HepG2 (cell line): ENCODE data around the gene SEBOX. TPM values are rescaled to one million over a fixed set of nuclear protein-coding genes. Genes with fewer than 3 reads are reported as not detected.

Experiments
- ATAC-seq: fragments of 200-7000 bp; cut with Tn5 transposase; 3 replicates; pipeline ENCODE4 v1.9.1; 2020; ENCODE audit warnings: mild to moderate bottlenecking, moderate library complexity
- BruUV-seq: library from RNA; stranded (reverse); fragments of 400-500 nt; replicated peaks from 2 replicates; lab custom pipeline; 2021; lab: Mats Ljungman, UMichigan
- CTCF ChIA-PET: fragments of 300-600 bp; formaldehyde crosslinking; extraction: SDS; loops from one replicate; lab custom pipeline; 2021; ENCODE audit warnings: low total read pairs, inconsistent platforms, low intra/inter-chr PET ratio; lab: Yijun Ruan, JAX
- POLR2A ChIA-PET: fragments of 350-600 bp; sonication (Branson Sonifier 250); formaldehyde crosslinking; loops from one replicate; lab custom pipeline; 2020; ENCODE audit warnings: antibody characterized with exemption, inconsistent platforms; lab: Yijun Ruan, JAX
- DNase-seq: peaks from one replicate; pipeline ENCODE4 v3.0.0-alpha.2; 2015; ENCODE audit warnings: low spot score
- FAIRE-seq: peaks from 3 replicates; lab custom pipeline; 2011; peaks lifted over from hg19 to GRCh38; lab: Jason Lieb, UNC
- H2AFZ ChIP-seq: one replicate; pipeline ENCODE4 v1.6.1; 2011; ENCODE audit warnings: low read length, inconsistent platforms
- H3K27ac ChIP-seq: fragments of 300-600 bp; 3 replicates; pipeline ENCODE4 v1.8.0; 2011; ENCODE audit warnings: mixed run types, mild to moderate bottlenecking, mixed read lengths, low read length, inconsistent platforms; ENCODE audit not compliant: insufficient read depth; ENCODE audit errors: extremely low read length
- H3K27me3 ChIP-seq, 2 experiments: fragments of 200-600 bp in 1 of 2; 2 replicates in 1 of 2; 3 replicates in 1 of 2; pipeline versions ENCODE4 v1.6.0 to v1.8.0; 2011; ENCODE audit warnings: low read length in 2 of 2, mild to moderate bottlenecking in 2 of 2, moderate library complexity in 2 of 2, inconsistent platforms in 1 of 2; ENCODE audit not compliant: insufficient read depth in 2 of 2, control insufficient read depth in 1 of 2
- H3K36me3 ChIP-seq, 2 experiments: fragments of 200-600 bp in 1 of 2; replicated peaks in 1 of 2; 2 replicates in 1 of 2; 3 replicates in 1 of 2; pipeline versions ENCODE4 v1.5.1 to v1.8.0; 2011; ENCODE audit warnings: low read length in 2 of 2, inconsistent platforms in 1 of 2; ENCODE audit not compliant: insufficient read depth in 2 of 2, control insufficient read depth in 1 of 2
- H3K4me1 ChIP-seq: 2 replicates; pipeline ENCODE4 v1.5.1; 2012; ENCODE audit warnings: low read length, inconsistent platforms; ENCODE audit not compliant: insufficient read depth
- H3K4me2 ChIP-seq: 2 replicates; pipeline ENCODE4 v1.6.0; 2011; ENCODE audit warnings: low read depth, low read length, inconsistent platforms
- H3K4me3 ChIP-seq, 3 experiments: fragments of 200-600 bp in 1 of 3; sonication (generic), shearing (Covaris generic) in 1 of 3; replicated peaks in 1 of 3; 2 replicates each; pipeline ENCODE4 v1.5.1; 2011 to 2016; ENCODE audit warnings: low read length in 3 of 3, inconsistent platforms in 2 of 3, low read depth in 2 of 3, mild to moderate bottlenecking in 2 of 3, control low read depth in 1 of 3, mixed read lengths in 1 of 3; ENCODE audit not compliant: insufficient read depth in 1 of 3
- H3K79me2 ChIP-seq: one replicate; pipeline ENCODE4 v1.6.1; 2011; ENCODE audit warnings: low read length, inconsistent platforms; ENCODE audit not compliant: insufficient read depth
- H3K9ac ChIP-seq: 2 replicates; pipeline ENCODE4 v1.6.0; 2011; ENCODE audit warnings: mild to moderate bottlenecking, low read depth, low read length, inconsistent platforms; ENCODE audit not compliant: insufficient read depth
- H3K9me3 ChIP-seq: 2 replicates; pipeline ENCODE4 v1.5.1; 2012; ENCODE audit warnings: mild to moderate bottlenecking, low read length
- H4K20me1 ChIP-seq: 2 replicates; pipeline ENCODE4 v1.6.0; 2011; ENCODE audit warnings: inconsistent platforms, mild to moderate bottlenecking, low read length, moderate library complexity; ENCODE audit not compliant: insufficient read depth
- ARID3A ChIP-seq: IDR thresholded peaks from 2 replicates; pipeline ENCODE4 v1.6.1; 2012; ENCODE audit warnings: low read depth, low read length, improper control_type of control experiment
- ARNTL ChIP-seq: sonication (generic); formaldehyde crosslinking; IDR thresholded peaks from 2 replicates; pipeline ENCODE4 v1.4.0; 2020; ENCODE audit warnings: mild to moderate bottlenecking, missing genetic modification reagents
- ATF2 ChIP-seq: sonication (generic); formaldehyde crosslinking; IDR thresholded peaks from 2 replicates; pipeline ENCODE4 v1.4.0; 2020; ENCODE audit warnings: missing genetic modification reagents
- ATF3 ChIP-seq: sonication (generic); formaldehyde crosslinking; IDR thresholded peaks from 2 replicates; pipeline ENCODE4 v1.4.0; 2020; ENCODE audit warnings: missing genetic modification reagents
- CEBPB ChIP-seq: IDR thresholded peaks from 2 replicates; pipeline ENCODE4 v1.6.1; 2011; ENCODE audit warnings: low read depth, low read length, improper control_type of control experiment, borderline replicate concordance
- CHD2 ChIP-seq: IDR thresholded peaks from 2 replicates; pipeline ENCODE4 v1.6.1; 2011; ENCODE audit warnings: low read depth, low read length, improper control_type of control experiment
- HMG20B ChIP-seq: conservative IDR thresholded peaks from 2 replicates; pipeline ENCODE4 v1.6.1; 2016; ENCODE audit warnings: missing genetic modification reagents, missing compliant biosample characterization
- HOXA3 ChIP-seq: sonication (generic); formaldehyde crosslinking; IDR thresholded peaks from 2 replicates; pipeline ENCODE4 v1.5.0; 2020; ENCODE audit warnings: missing genetic modification reagents
- JUN ChIP-seq: sonication (generic); formaldehyde crosslinking; IDR thresholded peaks from 2 replicates; pipeline ENCODE4 v1.4.0; 2020; ENCODE audit warnings: mild to moderate bottlenecking, missing genetic modification reagents
- NCOA2 ChIP-seq: sonication (generic); formaldehyde crosslinking; IDR thresholded peaks from 2 replicates; pipeline ENCODE4 v1.8.0; 2022; ENCODE audit warnings: inconsistent platforms
- RFX3 ChIP-seq: IDR thresholded peaks from 2 replicates; pipeline ENCODE4 v1.6.1; 2016; ENCODE audit warnings: missing biosample characterization, missing genetic modification reagents
- SOX13 ChIP-seq, 3 experiments: fragments of 450-650 bp in 1 of 3; sonication (generic) in 1 of 3; formaldehyde crosslinking in 1 of 3; IDR thresholded peaks in 2 of 3; conservative IDR thresholded peaks in 1 of 3; 2 replicates each; pipeline versions ENCODE4 v1.5.0 to v1.6.1; 2016 to 2020; ENCODE audit warnings: antibody characterized with exemption in 1 of 3, mild to moderate bottlenecking in 1 of 3, missing compliant biosample characterization in 1 of 3, missing genetic modification reagents in 1 of 3, moderate library complexity in 1 of 3
- WIZ ChIP-seq: sonication (generic); formaldehyde crosslinking; IDR thresholded peaks from 2 replicates; pipeline ENCODE4 v1.5.1; 2020; ENCODE audit warnings: mild to moderate bottlenecking, missing genetic modification reagents
- ZNF12 ChIP-seq: sonication (generic); formaldehyde crosslinking; IDR thresholded peaks from 2 replicates; pipeline ENCODE4 v1.5.0; 2020; ENCODE audit warnings: missing genetic modification reagents
- ZNF432 ChIP-seq: sonication (generic); formaldehyde crosslinking; IDR thresholded peaks from 2 replicates; pipeline ENCODE4 v1.5.0; 2020; ENCODE audit warnings: missing genetic modification reagents, mild to moderate bottlenecking, borderline replicate concordance
- ZNF512 ChIP-seq: sonication (generic); formaldehyde crosslinking; IDR thresholded peaks from 2 replicates; pipeline ENCODE4 v1.4.0; 2020; ENCODE audit warnings: mild to moderate bottlenecking, missing genetic modification reagents
- ZNF562 ChIP-seq: sonication (generic); formaldehyde crosslinking; IDR thresholded peaks from 2 replicates; pipeline ENCODE4 v1.8.0; 2022; ENCODE audit warnings: missing genetic modification reagents, borderline replicate concordance
- WGBS: methylation state at CpG from one replicate; pipeline ENCODE4 v1.1.6; 2017; ENCODE audit warnings: low lambda C conversion rate; 5-methylcytosine and 5-hydroxymethylcytosine counted together
- in situ Hi-C: cut with HindIII; loops from 2 replicates; pipeline ENCODE4 v1.10.0; 2017; ENCODE audit warnings: low pct_unique_long_range_greater_than_20kb; ENCODE audit not compliant: extremely low pct_ligation_motif_present
- intact Hi-C: fragments of 100-400 bp; cut with micrococcal nuclease; formaldehyde crosslinking; loops from one replicate; pipeline ENCODE4 v1.10.0; 2022; ENCODE audit not compliant: unreplicated experiment
- polyA plus RNA-seq, 8 experiments: library from polyadenylated mRNA; depleted of rRNA in 3 of 8; stranded (reverse) in 7 of 8; unstranded in 1 of 8; fragments of >200 nt; fragmentation: Illumina TruSeq in 4 of 8; extraction: Trizol in 4 of 8; gene quantifications; 2 replicates each; pipeline versions ENCODE4 v1.2.1 to v1.2.3, GENCODE V29; 2011 to 2016; ENCODE audit warnings: low read depth in 4 of 8, missing spikeins in 1 of 8, mixed read lengths in 1 of 8; ENCODE audit not compliant: insufficient read depth in 1 of 8
- total RNA-seq, 5 experiments: library from RNA; depleted of rRNA; stranded (reverse); fragments of >200 nt; fragmentation: Illumina TruSeq; extraction: Trizol; gene quantifications; 2 replicates each; pipeline ENCODE4 v1.2.3, GENCODE V29; 2016; ENCODE audit warnings: low read depth in 1 of 5

SEBOX gene
- total and polyA plus RNA-seq, 2 of the 13 experiments (the other 11 are each of a cell fraction or from before 2014, with no cell fraction given) = not detected

- H3K79me2 ChIP-seq = no peaks in the 10 kb centered on the region
- no peak overlapping the region for H3K27ac ChIP-seq
- ChIA-PET POLR2A (interaction anchor here (0.8 to 5.7 kb wide), 9 partner anchors 10 to 147 kb away, joined by 3 to 107 read pairs (median 8); partner anchors contain the start of genes POLDIP2, SARM1, TNFAIP1 and VTN), CTCF (no interaction called here)
- in situ Hi-C loops = no loop called here
- 23% methylated on average over 10 of the region's 10 CpGs for WGBS
- FAIRE-seq (peak; percentile 77), ATAC-seq (peak; percentile 67), DNase-seq (peak; percentile 77)
- H3K9me3 ChIP-seq = no peaks in the 10 kb centered on the region
- intact Hi-C loops = no loop called here
- H3K9ac ChIP-seq = no peak overlapping the region
- no peaks in the 10 kb centered on the region for H4K20me1 ChIP-seq
- H2AFZ ChIP-seq = no peak overlapping the region
- H3K4me2 ChIP-seq = peak overlapping the region; percentile 51
- peaks cover 26% of the 10 kb centered on the region for H3K4me1 ChIP-seq
- no TSS peak for BruUV-seq
- no peak overlapping the region for H3K4me3 ChIP-seq
- no peaks in the 10 kb centered on the region for H3K27me3 ChIP-seq
- no peaks in the 10 kb centered on the region for H3K36me3 ChIP-seq
- TF ChIP-seq ZNF562 (CRISPR knock-in tag) (no peak), RFX3 (no peak), HOXA3 (CRISPR knock-in tag) (peak; percentile 35; the same call in 1 of the 2 replicates), CHD2 (no peak), SOX13 (IDR thresholded peaks at IDR 0.05) (no peak), SOX13 (CRISPR knock-in tag; conservative IDR thresholded peaks at IDR 0.05 in 1 of 2, IDR thresholded peaks at IDR 0.05 in 1 of 2) (peak in 1 of 2 experiments; percentile 71; a peak in 2 of 4 replicates), ZNF12 (CRISPR knock-in tag) (peak; percentile 20; the same call in 1 of the 2 replicates), WIZ (no peak), ATF2 (CRISPR knock-in tag) (peak; percentile 85), JUN (0 out of 2 replicates have a peak, but pooled peaks have one; percentile 40), ZNF432 (CRISPR knock-in tag) (no peak), ARID3A (0 out of 2 replicates have a peak, but pooled peaks have one; percentile 17), HMG20B (CRISPR knock-in tag) (peak; percentile 83), NCOA2 (CRISPR knock-in tag) (peak; percentile 42; the same call in 1 of the 2 replicates), ARNTL (CRISPR knock-in tag) (no peak), CEBPB (peak; percentile 85), ATF3 (CRISPR knock-in tag) (0 out of 2 replicates have a peak, but pooled peaks have one; percentile 48), ZNF512 (0 out of 2 replicates have a peak, but pooled peaks have one; percentile 54)
Measured at GRCh38 chr17:28379814-28380801, 15.1 kb upstream of the SEBOX start.
